Muscle of leg (tissue), 11 donors: ENCODE results near the gene LRRC9. TPM values are rescaled to one million over a fixed set of nuclear protein-coding genes. Genes with fewer than 3 reads are reported as not detected.

Experiments used
- DNase-seq: peaks from one replicate; pipeline ENCODE4 v3.0.0; 2013
- H3K27ac ChIP-seq: one replicate; pipeline ENCODE4 v1.5.1; 2013; ENCODE audit warnings: mild to moderate bottlenecking, low read length, control low read depth
- H3K27me3 ChIP-seq: one replicate; pipeline ENCODE4 v1.6.1; 2013; ENCODE audit warnings: low read length; ENCODE audit not compliant: control insufficient read depth, insufficient read depth
- H3K36me3 ChIP-seq: one replicate; pipeline ENCODE4 v1.6.1; 2013; ENCODE audit warnings: low read length; ENCODE audit not compliant: control insufficient read depth, insufficient read depth
- H3K4me1 ChIP-seq: one replicate; pipeline ENCODE4 v1.6.1; 2013; ENCODE audit warnings: low read length; ENCODE audit not compliant: control insufficient read depth, insufficient read depth
- H3K4me3 ChIP-seq: one replicate; pipeline ENCODE4 v1.5.1; 2013; ENCODE audit warnings: low read length, control low read depth
- H3K9me3 ChIP-seq: replicated peaks from 2 replicates; pipeline ENCODE4 v1.6.1; 2013; ENCODE audit warnings: low read depth, low read length; ENCODE audit not compliant: control insufficient read depth
- WGBS: methylation state at CpG from one replicate; pipeline ENCODE4 v1.1.5; 2013; ENCODE audit warnings: missing lambda C conversion rate; ENCODE audit not compliant: insufficient coverage; 5-methylcytosine and 5-hydroxymethylcytosine counted together
- polyA plus RNA-seq, 8 donors: library from polyadenylated mRNA; unstranded; fragments of 120-200 nt; gene quantifications; one replicate each; pipeline versions ENCODE4 v1.2.1 to v1.2.3, GENCODE V29; 2013; ENCODE audit warnings: inconsistent platforms in 1 of 8, low replicate concordance in 1 of 8; ENCODE audit not compliant: insufficient read length in 8 of 8, insufficient read depth in 1 of 8
- total RNA-seq: library from RNA; stranded (reverse); fragments of 120-200 nt; gene quantifications from one replicate; pipeline ENCODE4 v1.2.4, GENCODE V29; 2013

Gene LRRC9
- total and polyA plus RNA-seq, 9 donors: 0.11 to 0.38 (median 0.25) TPM

GRCh38 chr14:60090864-60091519, 171.0 kb downstream of the LRRC9 start:
- DNase-seq: peak; percentile 85
- Histone ChIP-seq H3K9me3 (no peaks in the 10 kb centered on the region), H3K36me3 (no peaks in the 10 kb centered on the region), H3K4me3 (peak overlapping the region; percentile 95), H3K4me1 (peaks cover 12% of the 10 kb centered on the region), H3K27ac (peak overlapping the region; percentile 99), H3K27me3 (peaks cover 2% of the 10 kb centered on the region)
- 4% methylated on average over 5 of the region's 16 CpGs for WGBS

DNA sequence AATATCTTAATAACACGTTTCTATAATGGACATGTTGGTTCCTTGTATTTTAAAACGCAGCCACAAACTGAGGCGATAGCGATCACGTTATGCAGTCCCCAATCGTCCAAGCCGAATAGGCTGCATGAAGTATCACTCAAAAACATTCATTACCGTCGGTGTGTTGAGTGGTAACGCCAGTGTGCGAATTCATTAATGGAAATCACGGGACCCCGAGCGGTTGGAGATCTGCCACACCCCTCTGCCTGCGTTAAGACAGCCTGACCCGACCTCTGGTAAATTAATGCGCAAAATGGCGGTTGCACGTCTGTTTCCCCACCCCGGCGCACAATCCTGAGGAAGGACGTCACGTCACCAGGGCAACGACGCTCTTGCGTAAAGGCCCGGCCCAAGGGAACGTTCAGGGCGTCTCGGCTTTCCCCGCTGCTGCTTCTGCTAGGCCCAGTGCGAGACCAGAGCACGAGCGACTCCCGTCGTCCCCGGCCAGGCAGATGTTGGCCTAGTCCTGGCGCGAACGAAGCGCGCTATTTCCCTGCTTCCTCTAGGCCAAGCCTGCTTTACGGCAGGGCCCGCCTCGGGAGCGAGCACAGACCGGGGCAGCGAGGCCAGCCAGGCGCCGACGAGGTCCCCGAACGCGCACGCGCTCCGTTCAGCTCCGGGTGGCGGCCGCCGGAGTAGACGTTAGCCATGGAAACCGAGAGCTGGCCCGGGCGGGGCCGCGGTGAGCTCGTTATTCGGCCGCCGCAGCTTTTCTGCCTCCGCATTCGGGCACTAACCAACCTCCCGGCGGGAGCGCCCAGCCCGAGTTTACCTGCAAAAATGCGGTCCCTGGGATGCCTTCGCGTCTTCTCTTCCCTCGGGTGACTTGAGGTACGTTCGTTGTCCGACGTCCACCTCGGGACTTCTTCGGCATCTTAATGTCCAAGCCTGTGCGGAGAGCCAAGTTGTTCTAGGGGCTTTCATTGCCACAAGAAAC, 171.9 kb downstream of the LRRC9 start, which contains the start of gene PCNX4:
Gene PCNX4, plus strand, starts transcription at position 374 of the 976 bp plus-strand sequence. CDS start 15,716 bp downstream, outside the sequence.
- Histone ChIP-seq H3K27me3 (peaks cover 2% of the 10 kb centered on the region), H3K4me1 (peaks cover 12% of the 10 kb centered on the region), H3K27ac (peak within 1 kb of the TSS; percentile 99), H3K4me3 (peak within 1 kb of the TSS; percentile 95), H3K36me3 (no peaks in the 10 kb centered on the region), H3K9me3 (no peaks in the 10 kb centered on the region)
- DNase-seq: peak; percentile 100
- under 1% methylated on average over 80 of the region's 88 CpGs for WGBS

- H3K4me3 ChIP-seq: peak overlapping the region; percentile 95
- H3K9me3 ChIP-seq: no peaks in the 10 kb centered on the region
- DNase-seq: peak; percentile 78
- peaks cover 12% of the 10 kb centered on the region for H3K4me1 ChIP-seq
- peak overlapping the region; percentile 99 for H3K27ac ChIP-seq
- H3K27me3 ChIP-seq: peaks cover 2% of the 10 kb centered on the region
- WGBS: 0% methylated on average over 7 of the region's 14 CpGs
- H3K36me3 ChIP-seq: peaks cover 3% of the 10 kb centered on the region
These were observed 172.6 kb downstream of the LRRC9 start for GRCh38 chr14:60092526-60092920.

- no peak for DNase-seq
- Histone ChIP-seq H3K4me1 (peaks cover 12% of the 10 kb centered on the region), H3K27me3 (no peaks in the 10 kb centered on the region), H3K4me3 (peak overlapping the region; percentile 95), H3K9me3 (no peaks in the 10 kb centered on the region), H3K36me3 (peaks cover 5% of the 10 kb centered on the region), H3K27ac (peak overlapping the region; percentile 99)
- WGBS: no CpG with 5 or more reads among the region's 3 CpGs
These were observed 173.1 kb downstream of the LRRC9 start for GRCh38 chr14:60093080-60093479.

- peaks cover 12% of the 10 kb centered on the region for H3K4me1 ChIP-seq
- H3K4me3 ChIP-seq: peak overlapping the region; percentile 95
- peak overlapping the region; percentile 99 for H3K27ac ChIP-seq
- no peaks in the 10 kb centered on the region for H3K27me3 ChIP-seq
- DNase-seq: no peak
- H3K36me3 ChIP-seq: peaks cover 6% of the 10 kb centered on the region
- H3K9me3 ChIP-seq: no peaks in the 10 kb centered on the region
These were observed 173.7 kb downstream of the LRRC9 start for GRCh38 chr14:60093606-60094005.

GRCh38 chr14:60094306-60094897, 174.5 kb downstream of the LRRC9 start:
- Histone ChIP-seq H3K4me3 (no peak overlapping the region), H3K27ac (no peak overlapping the region), H3K36me3 (peaks cover 6% of the 10 kb centered on the region), H3K4me1 (peaks cover 12% of the 10 kb centered on the region), H3K27me3 (no peaks in the 10 kb centered on the region), H3K9me3 (no peaks in the 10 kb centered on the region)
- WGBS: 58% methylated on average over 4 of the region's 5 CpGs
- DNase-seq: no peak

- no peak for DNase-seq
- Histone ChIP-seq H3K4me3 (no peak overlapping the region), H3K9me3 (no peaks in the 10 kb centered on the region), H3K27me3 (no peaks in the 10 kb centered on the region), H3K4me1 (peaks cover 12% of the 10 kb centered on the region), H3K36me3 (peaks cover 6% of the 10 kb centered on the region), H3K27ac (no peak overlapping the region)
These were observed 175.3 kb downstream of the LRRC9 start for GRCh38 chr14:60095231-60095630.

DNA sequence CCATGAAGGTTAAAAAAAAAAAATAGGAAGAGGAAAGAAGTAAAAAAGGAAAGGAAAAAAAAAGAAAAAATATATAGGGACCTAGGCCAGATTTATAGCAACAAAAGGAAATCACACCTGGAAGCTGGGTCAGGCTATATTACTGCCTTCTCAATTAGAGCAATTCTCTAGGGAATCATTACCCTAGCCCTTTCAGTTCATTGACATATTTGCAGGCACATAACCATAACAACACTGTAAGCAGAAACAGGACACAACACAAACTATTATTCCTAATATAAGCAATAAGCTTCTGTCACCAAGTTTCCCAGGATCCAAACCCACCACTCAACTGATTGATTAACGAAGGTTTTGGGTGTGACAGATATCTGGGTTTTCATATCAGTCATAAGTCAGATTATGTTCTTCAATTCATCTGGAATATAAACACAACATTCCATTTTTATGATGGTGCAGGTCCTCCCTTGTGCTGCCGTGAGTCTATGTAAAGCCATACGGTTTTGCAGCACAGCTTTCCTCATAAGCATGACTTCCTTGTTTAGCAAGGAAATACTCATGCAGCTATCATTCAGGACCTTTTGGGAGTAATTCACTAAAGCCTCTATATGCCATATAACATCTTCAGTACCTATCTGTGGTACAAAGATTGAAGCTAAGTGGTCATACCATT, 176.0 kb downstream of the LRRC9 start:
- no peak for DNase-seq
- Histone ChIP-seq H3K9me3 (no peaks in the 10 kb centered on the region), H3K36me3 (peaks cover 6% of the 10 kb centered on the region), H3K4me1 (peaks cover 10% of the 10 kb centered on the region), H3K27me3 (no peaks in the 10 kb centered on the region), H3K4me3 (no peak overlapping the region), H3K27ac (no peak overlapping the region)
- WGBS: 17% methylated on average over 2 of the region's 3 CpGs

- Histone ChIP-seq H3K9me3 (no peaks in the 10 kb centered on the region), H3K27me3 (no peaks in the 10 kb centered on the region), H3K4me3 (no peak overlapping the region), H3K36me3 (peaks cover 6% of the 10 kb centered on the region), H3K27ac (no peak overlapping the region), H3K4me1 (peaks cover 10% of the 10 kb centered on the region)
- DNase-seq: no peak
- 91% methylated on average over 4 of the region's 6 CpGs for WGBS
These were observed 178.0 kb downstream of the LRRC9 start for GRCh38 chr14:60097974-60098373.
